Testis (tissue), 2 donors: Measurements from ENCODE around the gene HAUS7.

Source experiments
- POLR2A ChIP-seq: fragments of 450-650 bp; IDR thresholded peaks from one replicate; pipeline ENCODE4 v1.6.1; 2017; ENCODE audit warnings: antibody characterized with exemption, mild to moderate bottlenecking, moderate library complexity
- TF ChIP-seq, protein P1 (sequence below), 3 experiments: fragments of 450-650 bp in 2 of 3; fragments of 200-600 bp in 1 of 3; sonication (generic) in 1 of 3; IDR thresholded peaks; one replicate each; pipeline ENCODE4 v1.5.1; 2016 to 2019; ENCODE audit warnings: antibody characterized with exemption in 3 of 3, mild to moderate bottlenecking in 2 of 3, moderate library complexity in 1 of 3

DNA sequence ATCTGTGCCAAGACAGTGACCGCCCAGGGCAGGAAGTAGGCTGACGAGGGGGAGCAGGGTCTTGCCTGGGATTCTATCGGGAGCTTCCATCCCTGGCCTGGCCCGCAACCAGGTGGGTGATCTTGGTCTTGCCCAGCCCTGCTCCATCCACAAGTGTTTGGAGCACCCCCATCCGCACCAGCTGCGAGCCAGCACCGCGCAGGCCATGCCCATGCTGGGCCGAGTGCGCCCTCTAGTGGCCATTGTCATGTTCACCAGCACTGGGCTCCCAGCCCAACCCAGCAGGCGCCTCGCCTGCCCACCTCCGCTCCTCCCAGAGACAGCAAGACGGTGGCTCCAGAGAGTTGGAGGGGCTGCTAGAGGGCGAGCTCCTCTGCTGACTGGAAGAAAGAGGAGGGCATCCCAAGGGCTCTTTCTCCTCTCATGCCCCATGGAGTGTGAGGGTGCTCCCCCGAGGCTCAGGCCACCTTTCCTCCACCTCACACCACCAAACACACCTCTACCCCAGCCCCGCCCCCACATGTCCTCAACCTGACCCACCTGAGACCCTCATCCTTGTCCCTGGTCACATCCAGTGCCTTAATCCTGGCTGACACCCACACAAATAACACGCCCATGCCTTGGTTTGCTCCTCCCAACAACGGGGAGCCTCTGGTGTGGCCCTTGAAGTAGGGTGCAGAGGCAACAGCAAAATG lies 37.3 kb upstream of the HAUS7 start:
- TF ChIP-seq, protein P1, sequence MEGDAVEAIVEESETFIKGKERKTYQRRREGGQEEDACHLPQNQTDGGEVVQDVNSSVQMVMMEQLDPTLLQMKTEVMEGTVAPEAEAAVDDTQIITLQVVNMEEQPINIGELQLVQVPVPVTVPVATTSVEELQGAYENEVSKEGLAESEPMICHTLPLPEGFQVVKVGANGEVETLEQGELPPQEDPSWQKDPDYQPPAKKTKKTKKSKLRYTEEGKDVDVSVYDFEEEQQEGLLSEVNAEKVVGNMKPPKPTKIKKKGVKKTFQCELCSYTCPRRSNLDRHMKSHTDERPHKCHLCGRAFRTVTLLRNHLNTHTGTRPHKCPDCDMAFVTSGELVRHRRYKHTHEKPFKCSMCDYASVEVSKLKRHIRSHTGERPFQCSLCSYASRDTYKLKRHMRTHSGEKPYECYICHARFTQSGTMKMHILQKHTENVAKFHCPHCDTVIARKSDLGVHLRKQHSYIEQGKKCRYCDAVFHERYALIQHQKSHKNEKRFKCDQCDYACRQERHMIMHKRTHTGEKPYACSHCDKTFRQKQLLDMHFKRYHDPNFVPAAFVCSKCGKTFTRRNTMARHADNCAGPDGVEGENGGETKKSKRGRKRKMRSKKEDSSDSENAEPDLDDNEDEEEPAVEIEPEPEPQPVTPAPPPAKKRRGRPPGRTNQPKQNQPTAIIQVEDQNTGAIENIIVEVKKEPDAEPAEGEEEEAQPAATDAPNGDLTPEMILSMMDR (IDR thresholded peaks at IDR 0.05) = peak; percentile 69 to 81 (median 80)
- TF ChIP-seq POLR2A = no peak
